Breast epithelium (tissue), 3 donors: Measurements from ENCODE around the gene ECEL1.

ENCODE experiments used
- CTCF ChIP-seq, 3 donors: fragments of 450-650 bp; IDR thresholded peaks; one replicate each; pipeline ENCODE4 v1.5.1; 2016 to 2017; ENCODE audit warnings: antibody characterized with exemption in 3 of 3, mild to moderate bottlenecking in 3 of 3, moderate library complexity in 3 of 3
- POLR2A ChIP-seq: fragments of 450-650 bp; IDR thresholded peaks from one replicate; pipeline ENCODE4 v1.6.1; 2016; ENCODE audit warnings: antibody characterized with exemption, mild to moderate bottlenecking, moderate library complexity
- POLR2AphosphoS5 ChIP-seq, 3 donors: sonication (generic); formaldehyde crosslinking; IDR thresholded peaks; one replicate each; pipeline ENCODE4 v1.6.1; 2017; ENCODE audit warnings: antibody characterized with exemption in 3 of 3

DNA sequence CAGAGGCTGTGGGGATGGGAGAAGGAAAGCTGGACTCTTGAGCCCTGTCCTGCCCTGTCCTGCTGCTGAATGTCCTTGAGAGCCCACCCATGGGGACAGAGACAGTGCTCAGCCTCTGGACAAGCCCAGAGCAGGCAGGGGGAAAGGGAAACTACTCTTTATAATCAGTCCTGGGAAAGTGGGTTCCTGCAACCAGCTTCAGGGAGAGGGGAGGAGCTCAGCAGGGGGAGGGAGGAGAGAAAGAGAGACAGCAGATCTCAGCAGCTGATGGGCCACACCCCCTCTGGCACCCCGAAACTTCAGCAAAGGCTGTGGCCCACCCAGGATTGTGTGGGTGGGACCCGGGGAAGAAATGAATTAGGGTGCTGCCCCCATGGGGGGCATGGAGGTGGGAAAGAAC is 11.6 kb downstream of the ECEL1 start:
- no peak for TF ChIP-seq POLR2A
- no peak for TF ChIP-seq CTCF (IDR thresholded peaks at IDR 0.05)
- TF ChIP-seq POLR2AphosphoS5 (IDR thresholded peaks at IDR 0.05) = no peak
